Transverse colon (tissue), 4 donors: ENCODE data around the gene UNC119. TPM values are rescaled to one million over a fixed set of nuclear protein-coding genes. Genes with fewer than 3 reads are reported as not detected.

Source experiments
- DNase-seq: peaks from one replicate; pipeline ENCODE4 v3.0.0-alpha.2; 2019
- H3K27ac ChIP-seq, 4 donors: fragments of 200-600 bp; sonication (generic); 2 replicates each; pipeline ENCODE4 v1.5.1; 2016 to 2018; ENCODE audit warnings: inconsistent platforms in 4 of 4
- H3K27me3 ChIP-seq: fragments of 200-600 bp; sonication (generic); 2 replicates; pipeline ENCODE4 v1.5.1; 2017; ENCODE audit warnings: inconsistent platforms
- H3K36me3 ChIP-seq, 4 donors: fragments of 200-600 bp; sonication (generic); 2 replicates each; pipeline ENCODE4 v1.5.1; 2017 to 2019; ENCODE audit warnings: inconsistent platforms in 4 of 4
- H3K4me1 ChIP-seq, 4 donors: fragments of 200-600 bp; sonication (generic); 2 replicates each; pipeline ENCODE4 v1.5.1; 2017 to 2020; ENCODE audit warnings: inconsistent platforms in 4 of 4
- H3K4me3 ChIP-seq, 4 donors: fragments of 200-600 bp; sonication (generic); 1 replicate in 1 of 4; 2 replicates in 3 of 4; pipeline versions ENCODE4 v1.5.1 to v1.6.1; 2017 to 2019; ENCODE audit warnings: inconsistent platforms in 4 of 4
- H3K9me3 ChIP-seq, 2 donors: fragments of 200-600 bp; sonication (generic); 2 replicates each; pipeline ENCODE4 v1.5.1; 2017 to 2019; ENCODE audit warnings: inconsistent platforms in 2 of 2
- CTCF ChIP-seq, 5 experiments: fragments of 200-600 bp in 3 of 5; fragments of 450-650 bp in 2 of 5; sonication (generic) in 3 of 5; IDR thresholded peaks; 1 replicate in 2 of 5; 2 replicates in 3 of 5; pipeline ENCODE4 v1.5.1; 2016 to 2017; ENCODE audit warnings: antibody characterized with exemption in 5 of 5, inconsistent platforms in 3 of 5, mild to moderate bottlenecking in 2 of 5, moderate library complexity in 1 of 5
- EP300 ChIP-seq: sonication (generic); formaldehyde crosslinking; IDR thresholded peaks from one replicate; pipeline ENCODE4 v1.6.1; 2017; ENCODE audit warnings: antibody characterized with exemption, low read depth
- POLR2A ChIP-seq: fragments of 450-650 bp; IDR thresholded peaks from one replicate; pipeline ENCODE4 v1.6.1; 2016; ENCODE audit warnings: antibody characterized with exemption, mild to moderate bottlenecking, moderate library complexity
- POLR2AphosphoS5 ChIP-seq, 3 donors: sonication (generic); formaldehyde crosslinking; IDR thresholded peaks; one replicate each; pipeline ENCODE4 v1.6.1; 2016; ENCODE audit warnings: antibody characterized with exemption in 3 of 3
- WGBS, 2 donors: methylation state at CpG; one replicate each; pipeline ENCODE4 v1.1.5; 2018; ENCODE audit warnings: low coverage in 1 of 2; 5-methylcytosine and 5-hydroxymethylcytosine counted together
- in situ Hi-C, 4 donors: fragments of 200-750 bp; cut with MboI; loops; one replicate each; pipeline versions ENCODE4 v1.15.0 to v1.15.1; 2017; ENCODE audit warnings: low sequenced_read_pairs in 3 of 4, low pct_ligation_motif_present in 1 of 4, low pct_unique_long_range_greater_than_20kb in 1 of 4
- intact Hi-C: fragments of 100-400 bp; cut with DNase I; formaldehyde crosslinking; loops from one replicate; pipeline ENCODE4 v1.15.1; 2023; ENCODE audit warnings: low total_unique reads
- total RNA-seq, 4 donors: library from RNA; depleted of rRNA; stranded (reverse); fragments of >200 nt; gene quantifications; one replicate each; pipeline ENCODE4 v1.1.0, GENCODE V29; 2016

Gene UNC119
- total RNA-seq, 4 donors from 2014 or later: 16.4 to 52.4 (median 32.8) TPM

GRCh38 chr17:28569446-28569845, 17.0 kb upstream of the UNC119 start:
- no peaks in the 10 kb centered on the region for H3K9me3 ChIP-seq
- intact Hi-C loops (no loop called here), in situ Hi-C loops (no loop called here)
- H3K27ac ChIP-seq: no peak overlapping the region
- H3K36me3 ChIP-seq: no peaks in the 10 kb centered on the region
- TF ChIP-seq CTCF (IDR thresholded peaks at IDR 0.05) (no peak), EP300 (no peak), POLR2A (no peak), POLR2AphosphoS5 (IDR thresholded peaks at IDR 0.05) (no peak)
- no peak overlapping the region for H3K4me3 ChIP-seq
- H3K4me1 ChIP-seq: peaks cover 12 to 33% (median 19%) of the 10 kb centered on the region in 4 donors
- no peak for DNase-seq
- 89 to 94% methylated on average over 1 of the region's 1 CpG for WGBS, 2 donors
- H3K27me3 ChIP-seq: no peaks in the 10 kb centered on the region

GRCh38 chr17:28567604-28568003, 15.2 kb upstream of the UNC119 start:
- intact Hi-C loops: no loop called here
- 79 to 83% methylated on average over 3 of the region's 3 CpGs for WGBS, 2 donors

GRCh38 chr17:28563475-28563874, 11.1 kb upstream of the UNC119 start:
- in situ Hi-C loops: no loop called here
- TF ChIP-seq EP300: no peak
- no peak for TF ChIP-seq POLR2AphosphoS5 (IDR thresholded peaks at IDR 0.05)
- TF ChIP-seq CTCF (IDR thresholded peaks at IDR 0.05): no peak
- no peak for TF ChIP-seq POLR2A
- no peak overlapping the region for H3K4me3 ChIP-seq
- no peaks in the 10 kb centered on the region for H3K9me3 ChIP-seq
- H3K36me3 ChIP-seq: peaks cover 0 to 38% (median 19%) of the 10 kb centered on the region in 4 donors
- H3K4me1 ChIP-seq: peaks cover 0 to 9% (median 1%) of the 10 kb centered on the region in 4 donors
- H3K27me3 ChIP-seq: no peaks in the 10 kb centered on the region
- 90 to 96% methylated on average over 3 of the region's 3 CpGs for WGBS, 2 donors
- intact Hi-C loops: no loop called here
- DNase-seq: no peak
- H3K27ac ChIP-seq: no peak overlapping the region

More at GRCh38 chr17:28567604-28568003, 15.2 kb upstream of the UNC119 start:
- Histone ChIP-seq H3K4me3 (no peak overlapping the region), H3K9me3 (no peaks in the 10 kb centered on the region), H3K4me1 (peaks cover 12 to 29% (median 19%) of the 10 kb centered on the region in 4 donors), H3K27ac (no peak overlapping the region), H3K27me3 (no peaks in the 10 kb centered on the region), H3K36me3 (peaks cover 0 to 12% (median 3%) of the 10 kb centered on the region in 4 donors)
- no peak for DNase-seq
- in situ Hi-C loops: no loop called here
- TF ChIP-seq CTCF (IDR thresholded peaks at IDR 0.05) (no peak), EP300 (no peak), POLR2AphosphoS5 (IDR thresholded peaks at IDR 0.05) (no peak), POLR2A (no peak)

- TF ChIP-seq CTCF (IDR thresholded peaks at IDR 0.05) (no peak), POLR2AphosphoS5 (IDR thresholded peaks at IDR 0.05) (no peak), POLR2A (no peak), EP300 (no peak)
- in situ Hi-C loops: no loop called here
- no peak for DNase-seq
- Histone ChIP-seq H3K27me3 (no peaks in the 10 kb centered on the region), H3K4me1 (peaks cover 4 to 19% (median 8%) of the 10 kb centered on the region in 4 donors), H3K9me3 (no peaks in the 10 kb centered on the region), H3K27ac (no peak overlapping the region), H3K36me3 (peaks cover 0 to 49% (median 18%) of the 10 kb centered on the region in 4 donors), H3K4me3 (no peak overlapping the region)
- intact Hi-C loops: no loop called here
- 80 to 99% methylated on average over 1 to 3 of the region's 3 CpGs for WGBS, 2 donors
Measured at GRCh38 chr17:28555022-28555421, 2.6 kb upstream of the UNC119 start.
